GM13977 (cell line): ENCODE measurements around the gene EPC2.

Experiments
- DNase-seq: peaks from one replicate; pipeline ENCODE4 v3.0.0; 2012; ENCODE audit warnings: low spot score
- CTCF ChIP-seq: IDR thresholded peaks from 2 replicates; pipeline ENCODE4 v1.5.1; 2012; ENCODE audit warnings: mild to moderate bottlenecking, control low read depth; ENCODE audit not compliant: insufficient read depth; ENCODE audit errors: extremely low read depth, missing control alignments
- in situ Hi-C: fragments of 300-500 bp; cut with MboI; formaldehyde crosslinking; loops from one replicate; pipeline ENCODE4 v1.12.0; 2022; ENCODE audit warnings: low sequenced_read_pairs, low pct_unique_long_range_greater_than_20kb, mixed read lengths, inconsistent platforms; ENCODE audit not compliant: unreplicated experiment

EPC2 gene

DNA sequence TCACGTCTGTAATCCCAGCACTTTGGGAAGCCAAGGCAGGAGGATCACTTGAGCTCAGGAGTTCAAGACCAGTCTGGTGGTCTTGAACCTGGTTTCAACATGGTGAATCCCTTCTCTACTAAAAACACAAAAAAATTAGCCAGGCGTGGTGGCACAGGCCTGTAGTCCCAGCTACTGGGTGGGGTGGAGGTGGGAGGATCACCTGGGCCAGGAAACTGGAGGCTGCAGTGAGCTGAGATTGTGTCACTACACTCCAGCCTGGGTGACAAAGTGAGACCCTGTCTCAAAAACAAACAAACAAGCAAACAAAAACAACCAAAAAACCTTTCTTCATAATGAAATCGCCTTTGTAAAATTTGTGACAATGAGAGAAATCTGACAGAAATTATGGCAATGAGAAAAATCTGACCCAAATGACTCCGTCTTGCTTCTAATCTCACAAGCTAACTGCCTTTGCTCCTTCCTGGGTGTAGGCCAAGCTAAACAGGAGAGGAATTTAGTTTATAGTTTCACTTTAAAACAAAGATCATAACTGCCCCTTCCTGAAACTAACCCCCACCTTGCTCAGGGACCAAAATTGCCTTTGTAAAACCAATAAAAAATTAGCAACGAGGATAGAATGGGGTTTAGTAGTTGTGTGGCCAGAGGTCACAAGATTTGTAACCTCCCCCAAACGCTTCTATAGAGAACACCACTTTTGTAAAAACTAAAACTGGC is 169.8 kb downstream of the EPC2 start:
- in situ Hi-C loops, result no loop called here
- DNase-seq, result no peak

DNA sequence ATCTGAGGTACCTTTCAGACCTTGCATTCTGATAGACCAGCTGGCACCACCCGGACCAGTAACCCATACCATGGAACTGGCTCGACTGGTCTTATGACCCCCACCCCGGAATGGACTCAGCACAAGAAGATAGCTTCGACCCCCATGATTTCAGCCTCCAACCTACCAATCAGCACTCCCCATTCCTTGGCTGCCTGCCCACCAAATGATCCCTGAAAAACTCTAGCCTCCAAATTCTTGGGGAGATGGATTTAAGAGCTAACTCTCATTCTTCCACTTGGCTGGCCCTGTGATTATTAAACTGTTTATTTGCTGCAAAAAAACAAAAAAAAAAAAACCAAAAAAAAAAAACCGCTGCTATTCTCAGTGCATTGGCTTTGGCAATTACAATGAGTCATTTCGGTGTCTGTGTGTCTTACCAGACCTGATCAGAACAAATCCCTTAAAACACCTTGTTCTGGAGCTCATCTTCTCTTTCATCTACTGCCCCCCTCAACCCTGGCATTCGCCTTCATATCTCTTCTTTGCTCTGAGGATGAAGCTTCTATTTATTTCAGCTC is 170.4 kb downstream of the EPC2 start:
- no peak for DNase-seq
- in situ Hi-C loops, result no loop called here
- TF ChIP-seq CTCF, result no peak

More for the DNA sequence above, 169.8 kb downstream of the EPC2 start:
- no peak for TF ChIP-seq CTCF

- DNase-seq, result no peak
- TF ChIP-seq CTCF, result no peak
- in situ Hi-C loops, result no loop called here
Measured at GRCh38 chr2:148816176-148816575, 171.6 kb downstream of the EPC2 start.

DNA sequence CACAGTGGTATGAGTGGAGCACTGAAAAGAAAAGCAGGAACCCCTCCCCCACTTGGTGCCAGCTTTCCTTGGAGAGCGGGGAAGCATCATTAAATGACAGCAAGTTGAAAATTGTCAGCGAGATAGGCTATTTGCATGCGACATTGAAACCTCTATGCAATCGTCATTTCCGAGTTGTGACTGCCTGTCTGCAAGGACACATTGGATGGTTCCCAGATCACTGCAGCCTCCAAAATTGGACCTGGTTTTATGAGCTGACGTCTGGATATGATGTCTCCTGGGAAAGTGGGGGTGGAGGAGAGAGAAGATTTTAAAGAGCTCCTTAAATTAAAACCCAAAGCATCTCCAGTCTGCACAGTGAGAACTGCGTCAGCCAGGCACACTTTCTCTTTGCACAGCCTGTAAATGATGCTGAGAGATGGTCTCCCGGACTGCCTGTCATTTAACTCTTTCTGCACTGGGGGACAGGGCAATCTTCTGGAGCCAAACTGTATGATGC is 172.7 kb downstream of the EPC2 start:
- in situ Hi-C loops, result no loop called here
- no peak for TF ChIP-seq CTCF
- DNase-seq, result no peak

GRCh38 chr2:148819019-148819585 is 174.6 kb downstream of the EPC2 start:
- no peak for TF ChIP-seq CTCF
- DNase-seq, result no peak
- in situ Hi-C loops, result no loop called here

DNA sequence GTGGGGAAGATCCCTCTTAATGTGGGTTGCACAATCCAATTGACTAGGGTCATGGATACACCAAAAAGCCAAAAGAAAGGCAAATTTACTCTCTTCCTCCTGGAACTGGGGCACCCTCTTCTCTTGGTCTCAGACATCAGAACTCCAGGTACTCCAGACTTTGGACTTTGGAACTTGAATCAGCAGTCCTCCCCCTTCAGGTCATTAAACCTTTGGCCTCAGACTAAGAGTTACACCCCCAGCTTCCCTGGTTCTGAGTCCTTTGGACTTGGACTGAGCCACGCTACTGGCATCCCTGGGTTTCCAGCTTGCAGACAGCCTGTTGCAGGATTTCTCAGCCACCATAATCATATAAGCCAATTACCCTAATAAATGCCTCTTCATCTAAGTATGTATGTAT is 179.6 kb downstream of the EPC2 start:
- no peak for TF ChIP-seq CTCF
- no peak for DNase-seq
- in situ Hi-C loops, result no loop called here
